ENCODE measurements around the gene NYAP2.

Gene NYAP2

GRCh38 chr2:225452677-225453076 is 53.2 kb downstream of the NYAP2 start:
- Histone ChIP-seq H3K9me3 (ENCODE audit: low read length) (no peaks in the 10 kb centered on the region), H3K9ac (ENCODE audit: low read length) (no peak overlapping the region), H3K4me3 (ENCODE audit: low read depth, low read length, poor library complexity, severe bottlenecking) (no peak overlapping the region)

DNA sequence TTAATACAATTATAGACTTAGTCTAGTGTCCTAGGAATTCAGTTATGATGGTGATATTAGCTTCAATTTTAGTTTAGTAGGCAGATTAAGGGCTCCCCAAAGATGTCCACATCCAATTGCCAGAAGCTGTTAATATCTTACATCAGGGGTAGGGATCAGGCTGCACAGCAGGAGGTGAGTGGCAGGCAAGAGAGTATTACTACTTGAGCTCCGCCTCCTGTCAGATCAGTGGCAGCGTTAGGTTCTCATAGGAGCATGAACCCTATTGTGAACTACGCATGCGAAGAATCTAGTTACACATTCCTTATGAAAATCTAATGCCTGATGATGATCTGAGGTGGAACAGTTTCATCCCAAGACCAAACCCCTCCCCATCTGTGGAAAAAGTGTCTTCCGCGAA is 54.9 kb downstream of the NYAP2 start:
- no peaks in the 10 kb centered on the region for H3K36me3 ChIP-seq (ENCODE audit: insufficient read depth, low read length)
- no peaks in the 10 kb centered on the region for H3K4me1 ChIP-seq (ENCODE audit: insufficient read depth, low read length, severe bottlenecking)
- H3K4me3 ChIP-seq (ENCODE audit: low read depth, low read length, poor library complexity, severe bottlenecking) = no peak overlapping the region
- no peak overlapping the region for H3K9ac ChIP-seq (ENCODE audit: low read length)
- no peak for TF ChIP-seq CTCF (IDR thresholded peaks at IDR 0.05; ENCODE audit: low read length)
- no peak for TF ChIP-seq EZH2 (IDR thresholded peaks at IDR 0.05; ENCODE audit: borderline replicate concordance, low read length)
- no peak overlapping the region for H2AFZ ChIP-seq (ENCODE audit: low read length)
- H4K20me1 ChIP-seq (ENCODE audit: insufficient read depth, low read length) = no peaks in the 10 kb centered on the region
- no peak overlapping the region for H3K27ac ChIP-seq (ENCODE audit: low read depth, low read length, poor library complexity, severe bottlenecking)
- H3K4me2 ChIP-seq (ENCODE audit: low read length) = no peak overlapping the region
- H3F3A ChIP-seq (ENCODE audit: insufficient read depth, low read length) = no peaks in the 10 kb centered on the region
- no peaks in the 10 kb centered on the region for H3K79me2 ChIP-seq (ENCODE audit: insufficient read depth, low read length)
- no peaks in the 10 kb centered on the region for H3K9me3 ChIP-seq (ENCODE audit: low read length)
- no peaks in the 10 kb centered on the region for H3K9me2 ChIP-seq (ENCODE audit: low read depth, low read length)
- H3K27me3 ChIP-seq (ENCODE audit: insufficient read depth, low read length) = no peaks in the 10 kb centered on the region

More at GRCh38 chr2:225452677-225453076, 53.2 kb downstream of the NYAP2 start:
- Histone ChIP-seq H3K4me2 (ENCODE audit: low read length) (no peak overlapping the region), H3K27ac (ENCODE audit: low read depth, low read length, poor library complexity, severe bottlenecking) (no peak overlapping the region), H3K27me3 (ENCODE audit: insufficient read depth, low read length) (no peaks in the 10 kb centered on the region), H2AFZ (ENCODE audit: low read length) (no peak overlapping the region), H3K9me2 (ENCODE audit: low read depth, low read length) (no peaks in the 10 kb centered on the region), H3K4me1 (ENCODE audit: insufficient read depth, low read length, severe bottlenecking) (no peaks in the 10 kb centered on the region), H4K20me1 (ENCODE audit: insufficient read depth, low read length) (no peaks in the 10 kb centered on the region), H3K79me2 (ENCODE audit: insufficient read depth, low read length) (no peaks in the 10 kb centered on the region), H3K36me3 (ENCODE audit: insufficient read depth, low read length) (no peaks in the 10 kb centered on the region), H3F3A (ENCODE audit: insufficient read depth, low read length) (no peaks in the 10 kb centered on the region)
- TF ChIP-seq EZH2 (IDR thresholded peaks at IDR 0.05; ENCODE audit: borderline replicate concordance, low read length) = no peak

DNA sequence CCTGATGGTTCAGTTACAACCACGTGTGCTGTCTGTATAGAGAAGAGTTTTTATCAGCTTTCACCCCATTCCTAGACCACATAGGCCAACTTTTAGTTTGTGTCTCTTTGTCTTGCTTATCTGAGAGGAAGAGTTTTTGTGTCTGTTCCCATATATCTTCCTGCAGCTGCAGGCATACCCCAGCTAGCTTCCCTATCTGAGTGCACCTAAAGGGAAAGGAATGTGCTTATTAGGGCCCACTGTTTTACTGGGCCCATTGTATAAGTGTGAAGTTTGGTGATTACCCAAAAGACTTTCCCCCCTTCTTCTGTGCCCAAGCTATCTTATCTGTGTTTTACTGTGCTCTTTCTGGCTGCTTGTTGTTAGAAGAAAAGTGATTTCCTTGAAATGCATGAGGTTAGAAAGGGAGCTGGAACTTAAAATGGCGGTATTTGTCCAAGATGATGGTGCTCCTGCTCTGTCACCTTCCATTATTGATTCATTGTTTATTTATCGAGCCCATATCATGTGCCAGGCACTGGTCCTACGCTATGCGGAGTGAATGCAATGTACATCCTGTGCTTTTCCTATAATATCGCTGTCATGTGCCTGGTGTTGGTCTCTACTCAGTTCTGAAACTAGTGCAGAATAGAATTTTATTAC is 57.2 kb downstream of the NYAP2 start:
- Histone ChIP-seq H3K27ac (ENCODE audit: low read depth, low read length, poor library complexity, severe bottlenecking) (no peak overlapping the region), H3K9ac (ENCODE audit: low read length) (no peak overlapping the region), H3K27me3 (ENCODE audit: insufficient read depth, low read length) (no peaks in the 10 kb centered on the region), H3K36me3 (ENCODE audit: insufficient read depth, low read length) (no peaks in the 10 kb centered on the region), H3K9me3 (ENCODE audit: low read length) (no peaks in the 10 kb centered on the region), H2AFZ (ENCODE audit: low read length) (no peak overlapping the region), H3K4me1 (ENCODE audit: insufficient read depth, low read length, severe bottlenecking) (no peaks in the 10 kb centered on the region), H3F3A (ENCODE audit: insufficient read depth, low read length) (no peaks in the 10 kb centered on the region), H4K20me1 (ENCODE audit: insufficient read depth, low read length) (no peaks in the 10 kb centered on the region), H3K4me2 (ENCODE audit: low read length) (no peak overlapping the region), H3K4me3 (ENCODE audit: low read depth, low read length, poor library complexity, severe bottlenecking) (no peak overlapping the region), H3K79me2 (ENCODE audit: insufficient read depth, low read length) (no peaks in the 10 kb centered on the region), H3K9me2 (ENCODE audit: low read depth, low read length) (no peaks in the 10 kb centered on the region)
- TF ChIP-seq CTCF (IDR thresholded peaks at IDR 0.05; ENCODE audit: low read length) (no peak), EZH2 (IDR thresholded peaks at IDR 0.05; ENCODE audit: borderline replicate concordance, low read length) (no peak)

- Histone ChIP-seq H4K20me1 (ENCODE audit: insufficient read depth, low read length) (no peaks in the 10 kb centered on the region), H3K9me3 (ENCODE audit: low read length) (no peaks in the 10 kb centered on the region), H3K36me3 (ENCODE audit: insufficient read depth, low read length) (no peaks in the 10 kb centered on the region), H3F3A (ENCODE audit: insufficient read depth, low read length) (no peaks in the 10 kb centered on the region), H3K27ac (ENCODE audit: low read depth, low read length, poor library complexity, severe bottlenecking) (no peak overlapping the region), H3K9me2 (ENCODE audit: low read depth, low read length) (no peaks in the 10 kb centered on the region), H2AFZ (ENCODE audit: low read length) (no peak overlapping the region), H3K4me2 (ENCODE audit: low read length) (no peak overlapping the region), H3K4me3 (ENCODE audit: low read depth, low read length, poor library complexity, severe bottlenecking) (no peak overlapping the region), H3K4me1 (ENCODE audit: insufficient read depth, low read length, severe bottlenecking) (no peaks in the 10 kb centered on the region), H3K9ac (ENCODE audit: low read length) (no peak overlapping the region), H3K27me3 (ENCODE audit: insufficient read depth, low read length) (no peaks in the 10 kb centered on the region), H3K79me2 (ENCODE audit: insufficient read depth, low read length) (no peaks in the 10 kb centered on the region)
- TF ChIP-seq CTCF (IDR thresholded peaks at IDR 0.05; ENCODE audit: low read length) (no peak), EZH2 (IDR thresholded peaks at IDR 0.05; ENCODE audit: borderline replicate concordance, low read length) (no peak)
These were observed 58.0 kb downstream of the NYAP2 start for GRCh38 chr2:225457482-225457881.
